IPS DF 6.9 (cell line): Measurements from ENCODE around the gene POLN.

ENCODE experiments used
- DNase-seq: peaks from one replicate; pipeline ENCODE4 v3.0.0-alpha.2; 2013; ENCODE audit warnings: low read depth, low spot score
- H3K27ac ChIP-seq: one replicate; pipeline ENCODE4 v1.5.1; 2013; ENCODE audit warnings: low read length, control low read depth
- H3K27me3 ChIP-seq: 2 replicates; pipeline ENCODE4 v1.6.1; 2013; ENCODE audit warnings: mild to moderate bottlenecking, low read length; ENCODE audit not compliant: control insufficient read depth, insufficient read depth
- H3K36me3 ChIP-seq: 2 replicates; pipeline ENCODE4 v1.6.1; 2013; ENCODE audit warnings: low read length; ENCODE audit not compliant: control insufficient read depth, insufficient read depth
- H3K4me1 ChIP-seq: 2 replicates; pipeline ENCODE4 v1.6.1; 2013; ENCODE audit warnings: low read length; ENCODE audit not compliant: control insufficient read depth, insufficient read depth
- H3K4me3 ChIP-seq: 2 replicates; pipeline ENCODE4 v1.5.1; 2013; ENCODE audit warnings: mild to moderate bottlenecking, low read length
- H3K9me3 ChIP-seq: 2 replicates; pipeline ENCODE4 v1.6.1; 2013; ENCODE audit warnings: low read length, inconsistent platforms; ENCODE audit not compliant: control insufficient read depth, insufficient read depth
- WGBS: extraction: QIAGEN DNeasy Blood & Tissue Kit; methylation state at CpG from one replicate; pipeline ENCODE4 v1.1.7; 2013; ENCODE audit warnings: mixed read lengths, missing lambda C conversion rate; ENCODE audit not compliant: insufficient read length, insufficient coverage; 5-methylcytosine and 5-hydroxymethylcytosine counted together

The POLN gene

DNA sequence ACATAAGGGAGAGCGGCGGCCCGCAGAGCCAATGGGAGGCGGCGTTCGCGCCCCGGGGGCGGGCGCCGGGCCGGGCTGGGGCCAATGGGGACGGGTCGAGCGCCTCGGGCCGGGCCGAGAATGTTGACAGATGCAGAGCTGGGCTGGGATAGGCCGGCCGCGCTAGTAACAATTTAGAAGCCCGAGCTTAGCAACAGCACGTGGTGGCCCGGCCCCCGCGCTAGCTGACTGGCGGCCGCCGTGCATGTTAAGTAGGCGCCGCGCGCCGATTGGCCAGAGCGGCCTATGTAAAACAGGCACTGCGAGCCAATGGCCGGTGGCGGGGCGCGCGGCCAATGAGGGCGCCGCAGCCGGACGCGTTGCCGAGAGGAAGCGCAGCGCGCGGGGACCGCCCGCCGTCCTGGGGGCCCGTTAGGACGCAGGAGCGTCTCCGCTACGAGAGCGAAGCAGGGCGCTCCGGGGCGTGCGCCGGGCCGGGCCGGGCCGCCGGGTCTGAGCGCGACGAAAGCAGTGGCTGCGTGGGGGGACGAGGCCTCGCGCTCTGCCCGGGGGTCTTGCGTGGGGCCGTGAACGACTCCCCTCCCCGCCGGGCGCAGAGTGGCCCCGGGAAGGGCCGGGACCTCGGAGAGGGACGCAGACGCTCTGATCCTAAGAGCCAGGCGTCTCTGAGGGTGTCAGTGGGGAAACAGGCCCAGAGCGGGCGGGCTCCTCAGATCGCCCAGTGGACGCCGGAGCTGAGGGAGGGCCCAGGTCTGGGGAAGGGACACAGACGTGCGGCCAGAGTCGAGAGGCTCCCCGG, 20.4 kb upstream of the POLN start:
- no peaks in the 10 kb centered on the region for H3K9me3 ChIP-seq
- peaks cover 1% of the 10 kb centered on the region; the same call in 1 of the 2 replicates for H3K4me1 ChIP-seq
- no CpG with 5 or more reads among the region's 98 CpGs for WGBS
- no peaks in the 10 kb centered on the region for H3K27me3 ChIP-seq
- no peaks in the 10 kb centered on the region for H3K36me3 ChIP-seq
- H3K4me3 ChIP-seq = peak overlapping the region; percentile 65; the same call in 1 of the 2 replicates
- peak; percentile 94 for DNase-seq
- H3K27ac ChIP-seq = no peak overlapping the region

GRCh38 chr4:2261853-2262144, 19.9 kb upstream of the POLN start, which contains the start of gene MXD4:
Gene MXD4 (minus strand): TSS chr4:2262109. CDS start chr4:2261980, 129 bp downstream.
- WGBS = no CpG with 5 or more reads among the region's 46 CpGs
- H3K27ac ChIP-seq = no peak within 1 kb of the TSS

GRCh38 chr4:2261110-2261852, 19.4 kb upstream of the POLN start:
- no CpG with 5 or more reads among the region's 91 CpGs for WGBS
- peak overlapping the region; percentile 76; the same call in 1 of the 2 replicates for H3K4me3 ChIP-seq
- H3K27me3 ChIP-seq = no peaks in the 10 kb centered on the region
- no peaks in the 10 kb centered on the region for H3K36me3 ChIP-seq
- DNase-seq = no peak
- H3K9me3 ChIP-seq = no peaks in the 10 kb centered on the region
- H3K4me1 ChIP-seq = peaks cover 1% of the 10 kb centered on the region; the same call in 1 of the 2 replicates
- no peak overlapping the region for H3K27ac ChIP-seq

More at GRCh38 chr4:2261853-2262144, 19.9 kb upstream of the POLN start, which contains the start of gene MXD4:
- no peaks in the 10 kb centered on the region for H3K36me3 ChIP-seq
- H3K27me3 ChIP-seq = no peaks in the 10 kb centered on the region
- H3K9me3 ChIP-seq = no peaks in the 10 kb centered on the region
- peak within 1 kb of the TSS; percentile 76; the same call in 1 of the 2 replicates for H3K4me3 ChIP-seq
- no peak for DNase-seq
- H3K4me1 ChIP-seq = peaks cover 1% of the 10 kb centered on the region; the same call in 1 of the 2 replicates

DNA sequence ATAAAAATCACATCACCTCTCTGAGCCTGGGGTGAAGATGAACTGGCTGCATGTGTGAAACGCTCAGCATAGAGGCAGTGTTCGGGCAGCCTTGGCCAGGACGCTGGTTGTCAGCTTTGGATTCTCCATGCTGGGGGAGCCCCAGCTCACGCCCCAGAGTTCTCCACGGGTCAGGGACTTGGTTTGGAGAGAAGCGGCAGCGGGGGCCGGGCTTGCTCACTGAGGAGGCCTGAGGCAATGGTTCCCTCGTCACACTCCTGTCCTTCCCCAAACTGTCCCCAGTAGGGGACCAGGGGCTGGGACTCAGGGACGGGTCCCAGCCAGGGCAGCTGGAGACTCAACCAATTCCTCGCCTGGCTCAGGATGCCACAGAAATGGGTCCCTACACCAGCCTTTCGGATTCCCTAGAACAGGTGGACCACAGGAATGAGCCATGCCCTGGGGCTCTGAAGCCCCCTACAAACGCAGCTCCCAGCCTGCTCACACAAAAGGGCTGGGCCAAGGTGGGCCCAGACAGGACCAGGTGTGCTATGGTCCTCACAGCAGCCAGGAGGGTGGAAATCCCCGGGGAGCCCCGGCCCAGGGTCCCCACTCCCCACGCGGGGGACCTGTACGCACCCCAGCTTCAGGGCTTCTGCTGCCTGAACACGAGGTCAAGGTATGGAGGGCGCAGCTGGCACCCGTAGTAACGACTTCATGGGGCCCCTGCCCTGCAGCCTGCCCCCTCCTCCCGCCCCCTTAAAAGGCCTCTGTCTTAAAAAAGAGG, 18.6 kb upstream of the POLN start:
- Histone ChIP-seq H3K9me3 (no peaks in the 10 kb centered on the region), H3K4me1 (peaks cover 3% of the 10 kb centered on the region), H3K36me3 (no peaks in the 10 kb centered on the region), H3K27ac (no peak overlapping the region), H3K27me3 (no peaks in the 10 kb centered on the region), H3K4me3 (peak overlapping the region; percentile 76; the same call in 1 of the 2 replicates)
- WGBS = no CpG with 5 or more reads among the region's 23 CpGs
- no peak for DNase-seq

GRCh38 chr4:2259541-2260343, 17.8 kb upstream of the POLN start:
- no CpG with 5 or more reads among the region's 15 CpGs for WGBS
- Histone ChIP-seq H3K27me3 (no peaks in the 10 kb centered on the region), H3K4me1 (peaks cover 3% of the 10 kb centered on the region), H3K36me3 (0 out of 2 replicates have a peak, but pooled peaks cover 3% of the 10 kb centered on the region), H3K4me3 (no peak overlapping the region), H3K9me3 (no peaks in the 10 kb centered on the region), H3K27ac (no peak overlapping the region)
- no peak for DNase-seq

- H3K27me3 ChIP-seq = no peaks in the 10 kb centered on the region
- H3K4me3 ChIP-seq = no peak overlapping the region
- no peaks in the 10 kb centered on the region for H3K9me3 ChIP-seq
- WGBS = no CpG with 5 or more reads among the region's 13 CpGs
- H3K4me1 ChIP-seq = peaks cover 3% of the 10 kb centered on the region
- no peak for DNase-seq
- no peak overlapping the region for H3K27ac ChIP-seq
- H3K36me3 ChIP-seq = 0 out of 2 replicates have a peak, but pooled peaks cover 3% of the 10 kb centered on the region
Measured at GRCh38 chr4:2259036-2259540, 17.2 kb upstream of the POLN start.

GRCh38 chr4:2258091-2259035, 16.4 kb upstream of the POLN start:
- H3K4me1 ChIP-seq = peaks cover 3% of the 10 kb centered on the region
- H3K27me3 ChIP-seq = no peaks in the 10 kb centered on the region
- H3K9me3 ChIP-seq = no peaks in the 10 kb centered on the region
- DNase-seq = no peak
- 0 out of 2 replicates have a peak, but pooled peaks cover 3% of the 10 kb centered on the region for H3K36me3 ChIP-seq
- H3K4me3 ChIP-seq = no peak overlapping the region
- WGBS = no CpG with 5 or more reads among the region's 18 CpGs
- no peak overlapping the region for H3K27ac ChIP-seq

DNA sequence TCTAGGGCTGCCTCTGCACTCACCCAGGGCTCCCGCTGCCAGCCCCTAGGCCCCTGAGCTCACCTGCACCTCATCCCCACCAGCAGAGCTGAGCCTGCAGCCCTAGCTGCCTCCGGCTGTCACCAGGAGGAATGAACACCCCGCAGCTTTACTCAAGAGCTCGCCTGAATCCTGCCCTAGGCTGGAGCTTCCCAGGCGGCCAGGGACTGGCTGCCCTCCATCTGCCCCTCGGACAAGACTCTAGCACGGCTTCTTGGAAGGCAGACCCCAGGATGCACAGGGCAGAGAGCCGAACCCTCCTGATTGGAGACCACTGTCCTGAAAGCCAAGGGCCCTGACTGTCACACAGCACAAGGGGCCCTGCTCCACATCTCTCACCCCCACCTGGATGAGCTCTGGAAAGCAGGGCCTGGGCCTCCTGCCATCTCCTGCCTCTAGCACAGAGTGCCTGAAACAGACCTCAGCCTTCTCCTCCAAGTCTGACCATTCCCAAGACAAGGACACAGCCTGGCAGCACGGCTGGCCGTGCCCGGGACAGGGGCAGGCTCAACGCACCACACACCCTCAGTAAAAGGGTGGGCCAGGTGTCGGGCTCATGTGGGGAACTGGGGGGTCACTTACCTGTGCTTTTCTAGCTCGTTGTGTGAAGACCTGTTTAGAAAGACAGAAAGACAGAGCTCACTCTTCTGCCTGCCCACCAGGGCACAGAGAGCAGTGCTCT, 15.6 kb upstream of the POLN start:
- 0 out of 2 replicates have a peak, but pooled peaks cover 3% of the 10 kb centered on the region for H3K36me3 ChIP-seq

More for the DNA sequence above, 15.6 kb upstream of the POLN start:
- WGBS = no CpG with 5 or more reads among the region's 14 CpGs
- H3K27me3 ChIP-seq = no peaks in the 10 kb centered on the region
- no peak for DNase-seq
- H3K4me3 ChIP-seq = no peak overlapping the region
- peaks cover 3% of the 10 kb centered on the region for H3K4me1 ChIP-seq
- H3K9me3 ChIP-seq = no peaks in the 10 kb centered on the region
- no peak overlapping the region for H3K27ac ChIP-seq
